Mucosa of gallbladder (tissue), 1 donor: ENCODE results near the gene CCDC93. TPM values are rescaled to one million over a fixed set of nuclear protein-coding genes. Genes with fewer than 3 reads are reported as not detected.

Experiments
- DNase-seq: peaks from one replicate; pipeline ENCODE4 v3.0.0-alpha.2; 2020; ENCODE audit warnings: low spot score
- total RNA-seq: library from RNA; stranded (reverse); gene quantifications from one replicate; pipeline ENCODE4 v1.2.1, GENCODE V29; 2021
- donor health status: DM: no; HTN: no; CAD: no.

The CCDC93 gene
- total RNA-seq, 1 donor from 2014 or later = 34.6 TPM

DNA sequence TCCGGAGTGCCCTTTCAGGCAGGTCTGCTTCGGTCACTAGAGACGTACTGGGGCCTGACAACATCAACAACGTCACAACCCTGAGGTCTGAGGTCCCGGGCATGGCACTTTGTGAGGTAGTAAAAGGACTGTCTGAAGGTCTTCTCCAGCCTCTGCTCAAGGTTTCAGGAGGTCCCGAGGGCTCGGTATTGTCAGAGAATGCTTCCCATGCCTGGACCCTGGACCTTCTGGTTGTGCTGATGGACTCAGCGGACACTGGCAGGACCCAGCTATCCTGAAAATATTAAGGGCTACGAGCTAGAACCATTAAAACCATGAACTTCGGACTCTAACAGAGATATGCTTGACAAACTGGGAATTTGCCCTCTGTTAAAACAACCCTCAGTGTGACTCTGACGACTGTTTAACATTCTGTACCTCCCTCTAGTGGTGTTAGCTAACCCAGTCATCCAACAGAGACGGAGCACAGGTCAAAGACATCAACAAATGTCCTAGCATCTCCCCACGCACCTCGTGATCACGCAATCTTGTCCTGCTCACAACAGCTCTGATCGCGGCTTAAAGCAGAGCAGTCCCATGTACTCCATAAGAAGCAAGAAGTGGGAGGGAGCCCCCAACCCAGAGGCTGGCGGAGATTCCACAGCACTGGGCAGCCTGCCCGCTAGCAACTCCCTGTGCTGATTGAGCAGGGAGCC lies 96.5 kb downstream of the CCDC93 start:
- no peak for DNase-seq

DNA sequence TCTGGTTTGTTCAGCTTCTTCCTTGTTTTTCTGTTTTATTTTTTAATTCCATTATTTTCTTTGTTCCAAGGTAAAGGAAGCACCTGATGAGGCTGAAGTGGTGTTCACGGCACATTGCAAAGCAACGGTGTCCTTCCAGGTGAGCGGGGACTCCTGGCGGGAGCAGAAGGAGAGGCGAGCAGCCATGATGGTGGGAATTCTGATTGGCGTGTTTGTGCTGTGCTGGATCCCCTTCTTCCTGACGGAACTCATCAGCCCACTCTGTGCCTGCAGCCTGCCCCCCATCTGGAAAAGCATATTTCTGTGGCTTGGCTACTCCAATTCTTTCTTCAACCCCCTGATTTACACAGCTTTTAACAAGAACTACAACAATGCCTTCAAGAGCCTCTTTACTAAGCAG lies 110.9 kb downstream of the CCDC93 start:
- no peak for DNase-seq

DNA sequence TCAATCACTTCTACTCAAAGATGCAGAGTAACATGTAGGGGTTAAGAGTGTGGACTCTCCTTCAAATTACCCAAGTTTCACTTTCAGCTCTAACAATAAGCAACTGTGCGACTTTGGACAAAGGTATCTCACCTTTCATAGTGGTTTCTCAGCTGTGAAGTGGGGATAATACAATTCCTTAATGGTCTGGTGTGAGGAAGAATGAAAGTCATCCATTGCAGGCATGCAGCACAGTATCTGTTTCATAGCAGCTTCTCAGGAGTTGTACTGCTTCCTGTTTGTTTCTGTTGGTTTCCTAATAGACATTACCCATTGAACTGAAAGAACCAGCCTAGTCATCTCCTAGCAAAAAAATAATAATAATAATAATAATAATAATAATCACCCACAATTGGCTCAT lies 125.0 kb downstream of the CCDC93 start:
- DNase-seq = no peak

DNA sequence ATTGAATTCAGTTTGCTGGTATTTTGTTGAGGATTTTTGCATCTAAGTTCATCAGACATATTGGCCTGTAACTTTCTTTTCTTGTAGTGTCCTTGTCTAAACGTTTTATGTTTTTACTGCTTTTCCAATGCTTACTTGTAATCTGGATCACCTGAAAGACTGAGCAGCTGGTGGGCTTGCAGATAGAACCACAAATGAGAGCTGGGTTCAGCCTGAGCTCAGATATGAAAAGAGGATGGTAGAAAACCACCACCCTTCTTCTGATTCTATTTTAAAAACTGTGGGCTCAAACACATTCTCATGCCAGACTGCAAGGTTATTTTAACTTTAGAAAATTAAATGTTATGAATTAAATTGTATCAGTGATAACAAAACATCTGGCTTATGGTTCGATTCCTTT lies 128.6 kb downstream of the CCDC93 start:
- no peak for DNase-seq

DNA sequence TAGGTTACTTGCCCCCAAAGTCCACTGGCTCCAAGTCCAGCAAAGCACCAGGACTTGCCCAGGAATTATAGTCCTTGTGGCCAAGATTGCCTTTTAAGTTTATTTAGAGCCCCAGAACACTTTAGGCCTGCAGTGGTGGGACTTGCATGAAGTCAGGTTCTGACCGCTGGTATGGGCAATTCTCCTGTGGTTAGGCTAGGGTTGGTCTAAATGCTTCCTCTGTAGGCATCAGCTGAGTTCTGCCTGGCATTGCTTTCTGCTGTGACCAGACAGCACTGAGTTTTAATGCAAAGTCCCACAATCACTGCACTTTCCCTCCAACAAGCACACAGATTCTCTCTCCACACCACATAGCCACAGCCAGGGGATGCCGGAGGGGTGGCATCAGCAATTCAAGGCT lies 134.9 kb downstream of the CCDC93 start:
- no peak for DNase-seq

DNA sequence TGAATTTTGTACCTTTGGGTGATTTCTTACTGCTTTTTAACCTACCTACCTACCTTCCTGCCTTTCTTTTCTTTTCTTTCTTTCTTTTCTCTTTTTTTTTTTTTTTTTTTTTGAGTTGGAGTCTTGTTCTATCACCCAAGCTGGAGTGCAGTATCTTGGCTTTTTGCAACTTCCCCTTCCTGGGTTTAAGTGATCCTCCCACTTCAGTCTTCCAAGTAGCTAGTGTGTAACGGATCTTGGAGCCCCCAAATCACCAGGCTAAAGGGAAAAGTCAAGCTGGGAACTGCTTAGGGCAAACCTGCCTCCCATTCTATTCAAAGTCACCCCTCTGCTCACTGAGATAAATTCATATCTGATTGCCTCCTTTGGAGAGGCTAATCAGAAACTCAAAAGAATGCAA lies 138.1 kb downstream of the CCDC93 start:
- no peak for DNase-seq

Other genes starting within 250 kb of the CCDC93 start
- 41.1 TPM for gene DDX18, start 199.4 kb downstream of the CCDC93 start, total RNA-seq
- gene INSIG2, start 74.4 kb upstream of the CCDC93 start, total RNA-seq = 42.7 TPM